HG03139 (cell line): ENCODE results near the gene DNAH2.

Source experiments
- ATAC-seq: cut with Tn5 transposase; IDR thresholded peaks from one replicate; pipeline ENCODE4 v1.9.1; 2021; ENCODE audit not compliant: unreplicated experiment

Gene DNAH2

DNA sequence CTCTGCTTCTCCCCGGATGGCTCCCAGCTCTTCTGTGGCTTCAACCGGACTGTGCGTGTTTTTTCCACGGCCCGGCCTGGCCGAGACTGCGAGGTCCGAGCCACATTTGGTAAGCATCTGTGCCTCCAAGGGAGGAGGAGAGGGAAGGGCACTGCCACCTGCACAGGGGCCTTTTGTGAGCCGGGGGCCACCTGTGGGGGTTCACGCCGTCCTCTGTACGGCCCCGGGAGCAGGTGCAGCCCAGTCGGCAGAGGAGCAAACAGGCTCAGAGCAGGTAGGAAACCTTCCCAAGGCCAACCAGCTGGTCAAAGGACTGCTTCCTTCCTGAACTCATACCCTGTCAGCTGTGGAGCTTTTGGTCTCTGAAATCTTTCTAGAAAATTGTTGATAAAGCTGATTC is 15.9 kb upstream of the DNAH2 start:
- no peak for ATAC-seq

DNA sequence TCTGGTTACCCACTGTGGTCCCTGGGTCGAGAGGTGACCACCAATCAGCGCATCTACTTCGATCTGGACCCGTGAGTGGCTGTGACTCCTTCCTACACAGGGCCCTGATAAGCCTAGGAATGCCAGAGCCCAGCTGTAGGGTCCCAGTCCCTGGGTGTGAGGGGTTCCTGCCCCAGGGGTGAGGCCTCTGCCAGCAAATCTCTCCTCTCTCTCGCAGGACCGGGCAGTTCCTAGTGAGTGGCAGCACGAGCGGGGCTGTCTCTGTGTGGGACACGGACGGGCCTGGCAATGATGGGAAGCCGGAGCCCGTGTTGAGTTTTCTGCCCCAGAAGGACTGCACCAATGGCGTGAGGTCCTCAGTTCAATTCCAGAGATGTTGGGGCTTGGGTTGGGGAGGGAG is 14.8 kb upstream of the DNAH2 start:
- no peak for ATAC-seq

DNA sequence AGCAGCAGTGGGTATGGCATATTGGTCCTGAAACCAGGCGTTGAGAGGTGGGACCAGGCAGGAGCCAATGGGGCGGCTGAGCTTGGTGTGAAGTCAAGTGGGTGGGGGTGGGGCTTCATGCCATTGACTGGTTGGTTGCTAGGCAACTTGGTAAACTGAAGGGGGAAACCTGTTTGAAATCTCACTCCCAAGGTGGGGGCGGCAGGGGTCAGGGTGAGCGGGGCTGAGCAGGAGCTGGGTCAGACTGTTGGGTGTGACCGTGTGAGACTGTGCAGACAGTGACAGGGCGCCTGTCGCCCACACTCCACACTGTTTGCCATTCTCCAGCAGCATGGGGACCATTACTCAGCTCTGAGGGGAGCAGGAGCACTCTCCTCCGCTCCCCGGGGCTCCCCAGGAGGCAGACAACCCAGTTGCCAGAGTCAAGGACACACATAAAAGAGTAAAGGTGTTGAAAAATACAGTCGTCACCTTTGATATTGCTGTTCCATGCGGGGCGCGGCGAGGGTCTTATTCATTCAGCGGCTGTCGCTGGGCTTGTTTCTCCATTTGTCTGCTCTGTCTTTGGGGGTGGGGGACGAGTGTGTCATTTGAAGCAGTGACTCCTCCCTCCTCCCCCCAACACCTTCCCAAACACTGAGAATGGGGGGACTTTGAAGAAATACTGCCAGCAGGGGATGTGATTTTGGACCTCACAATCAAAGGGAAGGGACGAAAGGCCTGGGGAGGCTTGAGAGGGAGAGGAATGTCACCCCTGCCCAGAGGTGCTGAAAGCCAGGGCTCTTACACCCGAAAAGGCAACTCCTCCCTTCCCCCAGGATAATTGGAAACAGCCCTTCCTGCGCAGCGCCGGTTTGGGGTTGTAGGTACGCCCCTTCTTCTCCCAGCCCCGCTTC is 13.7 kb upstream of the DNAH2 start:
- no peak for ATAC-seq

GRCh38 chr17:7704601-7705268 is 12.8 kb upstream of the DNAH2 start, which contains the start of gene EFNB3:
Gene EFNB3, plus strand, starts transcription at chr17:7705202. Its CDS starts 397 bp downstream, at chr17:7705599.
- ATAC-seq = no peak

GRCh38 chr17:7705269-7706255 is 12.0 kb upstream of the DNAH2 start:
- no peak for ATAC-seq

DNA sequence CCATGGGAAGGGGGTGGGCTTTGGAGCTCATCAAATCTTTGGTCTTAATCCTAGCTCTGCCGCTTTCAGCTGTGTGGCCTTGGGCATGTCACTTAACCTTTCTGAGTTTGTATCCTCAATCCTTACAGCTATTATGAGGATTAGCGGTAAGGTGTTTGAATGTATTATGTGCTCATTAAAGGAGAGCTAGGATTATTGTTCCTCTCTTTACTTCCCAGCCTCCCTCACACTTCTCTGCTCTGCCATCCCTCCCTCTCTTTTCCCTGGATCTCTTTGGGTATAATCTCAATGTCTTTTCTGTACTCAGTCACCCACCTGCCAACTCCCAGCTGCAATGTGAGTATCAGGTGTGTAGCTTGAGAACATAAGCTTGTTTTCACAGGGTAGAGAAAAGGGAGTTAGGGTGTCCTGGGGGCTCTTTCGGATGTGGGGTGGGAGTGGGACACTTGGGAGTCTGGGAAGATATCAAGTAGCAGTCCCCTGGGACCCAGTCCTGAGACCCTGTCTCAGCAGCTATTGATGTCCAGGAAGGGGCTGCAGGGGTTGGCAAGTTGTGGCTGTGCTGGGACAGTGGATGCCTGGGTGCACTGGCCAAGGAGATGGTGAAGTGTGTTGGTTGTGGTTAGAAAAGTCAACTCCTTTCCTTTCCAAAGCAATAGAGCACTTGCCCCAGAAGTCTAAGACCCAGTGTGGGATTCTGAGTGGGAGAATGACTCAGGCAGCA is 10.8 kb upstream of the DNAH2 start:
- no peak for ATAC-seq

- no peak for ATAC-seq
Observed at GRCh38 chr17:7707446-7707845, 10.1 kb upstream of the DNAH2 start.

DNA sequence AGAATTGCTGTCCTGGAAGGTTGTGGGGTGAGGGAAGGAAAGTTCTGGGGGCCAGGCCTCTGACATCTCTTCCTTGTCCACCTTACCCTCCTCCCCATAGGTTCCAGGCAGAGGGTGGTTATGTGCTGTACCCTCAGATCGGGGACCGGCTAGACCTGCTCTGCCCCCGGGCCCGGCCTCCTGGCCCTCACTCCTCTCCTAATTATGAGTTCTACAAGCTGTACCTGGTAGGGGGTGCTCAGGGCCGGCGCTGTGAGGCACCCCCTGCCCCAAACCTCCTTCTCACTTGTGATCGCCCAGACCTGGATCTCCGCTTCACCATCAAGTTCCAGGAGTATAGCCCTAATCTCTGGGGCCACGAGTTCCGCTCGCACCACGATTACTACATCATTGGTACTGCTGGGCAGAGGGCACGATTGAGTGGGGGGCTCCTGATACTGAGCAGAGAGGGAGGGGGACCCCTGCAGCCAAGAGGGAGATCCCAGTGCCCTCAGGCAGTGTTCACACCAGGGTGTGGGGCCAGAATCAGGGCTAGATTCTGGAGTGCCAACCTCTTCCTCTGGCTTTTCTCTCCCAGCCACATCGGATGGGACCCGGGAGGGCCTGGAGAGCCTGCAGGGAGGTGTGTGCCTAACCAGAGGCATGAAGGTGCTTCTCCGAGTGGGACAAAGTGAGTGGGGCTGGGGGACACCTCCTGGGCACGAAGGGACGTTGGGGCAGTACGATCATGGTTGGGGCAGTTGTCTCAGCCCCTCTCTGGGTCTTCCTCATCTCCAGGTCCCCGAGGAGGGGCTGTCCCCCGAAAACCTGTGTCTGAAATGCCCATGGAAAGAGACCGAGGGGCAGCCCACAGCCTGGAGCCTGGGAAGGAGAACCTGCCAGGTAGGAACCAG is 9.4 kb upstream of the DNAH2 start:
- ATAC-seq = no peak

DNA sequence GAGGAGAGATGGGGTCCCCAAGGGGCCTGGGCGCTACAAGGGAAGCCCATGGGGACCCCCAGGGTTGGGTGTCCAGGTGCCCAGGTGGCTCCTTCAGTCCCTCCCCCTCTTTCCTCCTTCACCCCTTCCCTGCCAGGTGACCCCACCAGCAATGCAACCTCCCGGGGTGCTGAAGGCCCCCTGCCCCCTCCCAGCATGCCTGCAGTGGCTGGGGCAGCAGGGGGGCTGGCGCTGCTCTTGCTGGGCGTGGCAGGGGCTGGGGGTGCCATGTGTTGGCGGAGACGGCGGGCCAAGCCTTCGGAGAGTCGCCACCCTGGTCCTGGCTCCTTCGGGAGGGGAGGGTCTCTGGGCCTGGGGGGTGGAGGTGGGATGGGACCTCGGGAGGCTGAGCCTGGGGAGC is 8.5 kb upstream of the DNAH2 start:
- ATAC-seq = no peak

DNA sequence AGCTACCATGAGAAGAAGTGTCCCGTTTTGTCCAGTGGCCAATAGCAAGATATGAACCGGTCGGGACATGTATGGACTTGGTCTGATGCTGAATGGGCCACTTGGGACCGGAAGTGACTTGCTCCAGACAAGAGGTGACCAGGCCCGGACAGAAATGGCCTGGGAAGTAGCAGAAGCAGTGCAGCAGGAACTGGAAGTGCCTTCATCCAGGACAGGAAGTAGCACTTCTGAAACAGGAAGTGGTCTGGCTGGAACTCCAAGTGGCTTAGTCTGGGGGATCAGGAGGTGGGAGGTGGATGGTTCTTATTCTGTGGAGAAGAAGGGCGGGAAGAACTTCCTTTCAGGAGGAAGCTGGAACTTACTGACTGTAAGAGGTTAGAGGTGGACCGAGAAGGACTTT is 7.2 kb upstream of the DNAH2 start:
- no peak for ATAC-seq

DNA sequence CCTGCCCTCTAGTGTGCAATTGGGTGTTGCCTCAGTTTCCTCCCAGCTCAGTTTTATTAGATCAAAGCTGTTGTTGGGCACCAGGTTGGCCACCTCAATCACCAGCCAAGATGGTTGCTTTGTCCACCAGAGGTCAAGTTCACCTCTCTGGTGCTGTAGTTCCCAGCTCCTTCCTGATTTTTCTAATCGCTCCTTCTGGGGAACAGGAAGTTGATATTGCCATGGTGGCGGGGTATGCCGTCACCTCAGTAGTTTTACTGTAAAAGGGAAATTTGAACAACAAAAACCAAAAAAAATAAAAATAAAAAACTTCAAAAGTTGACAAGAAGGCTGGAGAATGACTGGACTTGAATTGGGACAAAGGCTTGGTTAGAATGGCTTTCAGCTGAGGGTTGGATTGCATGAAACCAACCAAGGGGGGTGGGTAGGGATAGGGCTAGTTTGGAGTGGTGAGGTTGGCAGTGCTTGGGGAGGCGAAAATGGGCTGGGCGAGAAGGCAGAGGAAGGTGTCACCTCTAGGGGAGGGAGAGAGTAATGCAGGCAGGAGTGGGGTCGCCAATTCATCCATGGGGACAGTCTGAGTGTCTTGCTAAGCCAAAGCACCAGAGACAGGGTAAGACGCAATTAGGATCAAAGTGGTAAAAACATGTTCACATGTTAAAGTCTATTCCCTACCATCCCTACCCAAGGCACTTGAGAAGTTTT is 6.3 kb upstream of the DNAH2 start:
- ATAC-seq = no peak

DNA sequence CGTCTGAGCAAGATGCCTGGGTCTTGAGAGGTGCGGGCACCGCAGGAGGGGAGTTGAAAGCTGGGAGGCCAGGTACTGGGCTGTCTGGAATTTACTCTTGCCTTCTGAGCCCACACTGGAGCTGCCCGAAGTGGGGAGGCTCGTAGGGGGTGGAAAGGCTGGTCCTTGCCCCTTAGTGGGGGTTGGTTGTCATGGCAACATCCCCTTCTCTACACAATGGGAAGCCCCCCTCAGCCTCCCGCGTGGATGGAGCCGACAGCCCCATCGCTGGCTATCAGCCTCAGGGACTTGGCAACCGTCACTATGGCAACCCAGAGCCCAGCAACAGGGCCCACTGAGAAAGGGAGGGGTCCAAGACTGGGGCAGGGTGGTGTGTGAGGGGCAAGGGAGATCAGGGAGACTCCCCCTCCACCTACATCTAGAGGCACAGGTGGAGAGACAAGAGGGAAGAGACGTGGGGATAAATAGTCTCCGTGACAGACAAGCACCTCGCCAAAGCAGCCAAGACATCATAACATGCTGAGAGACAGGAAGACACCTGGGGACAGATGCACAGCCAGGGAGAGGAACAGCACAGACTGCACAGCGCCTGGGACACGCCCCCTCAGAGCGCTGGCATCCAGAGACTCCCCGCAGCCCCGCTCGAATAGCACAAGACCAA is 5.3 kb upstream of the DNAH2 start:
- ATAC-seq = no peak

GRCh38 chr17:7713782-7714181 is 3.8 kb upstream of the DNAH2 start:
- ATAC-seq = no peak

DNA sequence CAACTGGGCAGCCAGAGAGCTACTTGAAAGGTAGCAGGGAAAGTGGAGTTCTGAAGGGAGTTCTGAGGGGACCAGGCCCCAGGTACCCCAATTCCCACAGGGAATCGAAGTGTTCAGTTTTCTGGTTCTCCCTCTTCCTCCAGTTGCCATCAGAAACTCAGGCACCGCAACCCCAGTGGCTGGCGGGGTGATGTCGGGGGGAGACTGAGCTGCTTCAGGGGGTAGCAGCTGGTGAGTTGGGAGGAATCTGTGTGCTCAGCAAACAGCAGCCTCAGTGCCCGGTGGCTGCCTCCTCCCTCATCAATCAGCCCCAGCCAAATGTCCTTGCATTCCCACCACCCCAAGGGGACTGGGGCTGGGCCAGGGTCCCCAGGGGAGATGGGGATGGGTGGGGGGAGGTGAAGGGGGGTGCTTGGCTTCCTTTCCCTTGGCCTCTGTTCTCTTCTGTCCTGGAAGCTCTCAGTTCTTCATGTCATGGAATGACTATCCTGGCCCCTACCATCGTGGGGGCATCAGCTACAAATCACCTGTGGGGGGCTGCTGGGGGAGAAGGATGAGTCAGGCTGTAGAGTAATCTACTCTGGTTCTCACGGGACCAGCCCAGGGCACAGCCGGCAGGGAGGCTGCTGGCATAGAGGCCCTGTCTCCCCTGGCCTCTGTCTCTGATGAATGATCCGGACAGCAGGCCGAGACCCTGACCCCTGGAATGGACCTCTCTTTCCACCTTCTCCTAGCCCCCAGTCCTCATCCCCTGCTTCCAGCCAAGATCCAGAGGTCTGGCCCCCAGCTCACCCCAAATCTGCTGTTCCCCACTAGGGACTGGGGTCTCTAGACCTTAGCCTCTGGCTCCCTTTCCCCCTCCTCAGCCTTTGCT is 2.6 kb upstream of the DNAH2 start:
- ATAC-seq = no peak

DNA sequence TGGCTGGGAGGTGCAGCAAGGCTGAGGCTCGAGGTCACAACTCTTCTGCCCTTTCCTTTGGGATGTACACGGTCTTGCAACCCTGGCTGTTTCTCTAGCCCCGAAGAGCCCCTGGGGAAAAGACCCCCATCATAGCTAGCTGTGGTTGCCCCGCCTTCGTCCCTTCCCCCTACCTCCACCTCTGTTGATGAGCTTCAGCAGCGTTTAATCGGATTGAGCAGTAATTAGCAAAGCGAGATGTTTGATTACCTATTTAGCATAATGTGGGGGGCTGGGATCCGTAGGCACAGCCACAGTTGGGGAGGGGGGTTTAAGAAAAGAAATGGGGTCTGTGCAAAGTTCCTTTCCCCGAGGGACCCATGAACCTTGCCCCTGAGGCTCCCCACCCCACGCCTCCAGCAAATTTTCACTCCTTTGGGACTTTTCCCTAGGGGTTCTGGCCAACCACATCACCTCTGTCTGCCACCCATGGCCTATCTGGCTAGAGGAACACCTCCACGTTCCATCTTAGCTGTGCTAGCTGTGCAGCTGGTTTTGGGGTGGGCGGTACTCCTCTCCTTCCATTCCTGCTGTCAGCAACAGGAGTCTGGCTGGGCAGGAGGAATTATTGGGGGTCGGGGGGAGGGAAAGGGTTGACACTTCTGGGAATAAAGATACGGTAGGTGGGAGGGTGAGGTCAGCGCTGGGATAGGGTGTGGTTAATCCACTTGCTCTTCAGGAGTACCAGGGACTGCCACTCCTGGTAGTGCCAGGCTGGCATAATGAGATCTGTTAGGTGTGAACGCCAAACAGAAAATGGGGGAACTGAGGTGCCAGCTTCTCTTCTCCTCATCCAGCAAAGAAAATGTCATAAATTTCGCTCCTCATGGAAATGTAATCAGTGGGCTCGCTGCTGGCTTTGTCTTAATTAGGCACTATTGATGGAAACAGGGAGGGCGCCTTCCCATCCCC is 1.3 kb upstream of the DNAH2 start:
- no peak for ATAC-seq

DNA sequence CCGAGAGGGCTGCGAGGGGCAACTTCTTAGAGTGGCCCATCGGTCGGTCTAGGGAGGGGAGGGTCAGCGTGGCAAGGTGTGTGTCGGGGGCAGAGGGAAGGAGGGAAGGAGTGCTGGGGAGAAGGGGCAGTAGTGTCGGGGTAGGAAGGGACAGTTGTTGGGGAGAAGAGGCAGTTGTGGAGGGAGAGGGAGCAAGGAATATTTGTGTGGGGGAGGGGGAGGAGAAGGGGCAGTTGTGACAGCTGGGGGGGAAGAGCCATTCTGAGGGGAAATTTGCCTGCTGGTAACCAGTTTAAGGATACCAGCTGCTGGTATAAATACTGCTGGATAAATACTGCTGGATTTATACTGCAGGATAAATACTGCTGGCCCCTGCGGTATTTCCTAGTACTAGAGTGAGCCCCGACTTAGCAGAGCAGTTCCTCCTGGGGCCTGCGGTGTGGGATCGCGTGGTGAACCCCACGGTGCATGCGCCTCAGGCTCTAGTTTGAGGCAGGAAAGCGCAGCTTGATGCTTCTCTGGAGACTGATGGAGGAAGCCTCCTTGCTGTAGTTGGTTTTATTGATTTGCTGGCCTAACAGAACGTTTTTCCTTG is 309 bp downstream of the DNAH2 start:
- no peak for ATAC-seq
